ENCODE results near the gene ZBTB40. TPM values are rescaled to one million over a fixed set of nuclear protein-coding genes. Genes with fewer than 3 reads are reported as not detected.

ZBTB40 gene
- polyA plus RNA-seq, 1 of the 3 experiments (the other 2 are of a cell fraction): 5.0 TPM

GRCh38 chr1:22508329-22508728 is 56.7 kb downstream of the ZBTB40 start (continued):
- no peak for TF ChIP-seq REST (IDR thresholded peaks at IDR 0.05; ENCODE audit: low read depth, low read length)
- no peak for TF ChIP-seq MEF2A (IDR thresholded peaks at IDR 0.05; ENCODE audit: borderline replicate concordance, low read depth)
- no peak for TF ChIP-seq JUND (IDR thresholded peaks at IDR 0.05)
- TF ChIP-seq TEAD4 (IDR thresholded peaks at IDR 0.05; ENCODE audit: borderline replicate concordance, insufficient read depth): no peak
- TF ChIP-seq FOXM1 (IDR thresholded peaks at IDR 0.05; ENCODE audit: low read depth): no peak

GRCh38 chr1:22508991-22509390 is 57.3 kb downstream of the ZBTB40 start:
- no peaks in the 10 kb centered on the region for H3K27me3 ChIP-seq (ENCODE audit: insufficient read depth)
- no peak for DNase-seq
- H3K9me2 ChIP-seq: no peaks in the 10 kb centered on the region
- CTCF ChIA-PET: interaction anchor here (1.3 to 3.1 kb wide), 4 partner anchors 9 to 133 kb away, joined by 3 to 21 read pairs (median 6); no protein-coding TSS in a partner anchor
- H2AFZ ChIP-seq (ENCODE audit: low read depth): no peak overlapping the region
- H3K79me2 ChIP-seq (ENCODE audit: insufficient read depth): no peaks in the 10 kb centered on the region
- no peak overlapping the region for H3K4me3 ChIP-seq (ENCODE audit: low read depth in 2 of 2, low read length in 1 of 2)
- H3K9ac ChIP-seq: no peak overlapping the region
- TF ChIP-seq JUND (IDR thresholded peaks at IDR 0.05) (no peak), FOXJ3 (CRISPR knock-in tag; IDR thresholded peaks at IDR 0.05) (no peak), FOSL2 (IDR thresholded peaks at IDR 0.05; ENCODE audit: borderline replicate concordance, low read depth) (no peak), RXRA (IDR thresholded peaks at IDR 0.05; ENCODE audit: borderline replicate concordance, low read depth) (no peak)
- POLR2A ChIA-PET: no interaction called here
- H3K4me1 ChIP-seq (ENCODE audit: control insufficient read depth in 1 of 2, insufficient read depth in 2 of 2, low read depth in 1 of 2, low read length in 1 of 2): peaks cover 0 to 23% of the 10 kb centered on the region in 2 experiments; a peak in 2 of 4 replicates
- no peak overlapping the region for H3K4me2 ChIP-seq
- H3F3A ChIP-seq (replicated peaks; ENCODE audit: insufficient read depth): no peaks in the 10 kb centered on the region
- peaks cover 19 to 69% of the 10 kb centered on the region in 2 experiments for H3K36me3 ChIP-seq (replicated peaks in 1 of 2; ENCODE audit: control insufficient read depth in 1 of 2, insufficient read depth in 2 of 2, low read length in 1 of 2)
- no peaks in the 10 kb centered on the region for H4K20me1 ChIP-seq (ENCODE audit: insufficient read depth)
- H3K27ac ChIP-seq (ENCODE audit: low read depth in 2 of 2, low read length in 1 of 2): no peak overlapping the region
- no peaks in the 10 kb centered on the region for H3K9me3 ChIP-seq
- WGBS (ENCODE audit: low lambda C conversion rate): 81% methylated on average over 3 of the region's 3 CpGs

GRCh38 chr1:22509815-22510214 is 58.2 kb downstream of the ZBTB40 start:
- Histone ChIP-seq H3K9me3 (no peaks in the 10 kb centered on the region), H3K4me1 (ENCODE audit: control insufficient read depth in 1 of 2, insufficient read depth in 2 of 2, low read depth in 1 of 2, low read length in 1 of 2) (peaks cover 0 to 18% of the 10 kb centered on the region in 2 experiments; a peak in 2 of 4 replicates), H3K9ac (no peak overlapping the region), H3K27me3 (ENCODE audit: insufficient read depth) (no peaks in the 10 kb centered on the region), H3K4me2 (no peak overlapping the region), H2AFZ (ENCODE audit: low read depth) (no peak overlapping the region), H3F3A (replicated peaks; ENCODE audit: insufficient read depth) (no peaks in the 10 kb centered on the region), H3K27ac (ENCODE audit: low read depth in 2 of 2, low read length in 1 of 2) (no peak overlapping the region), H3K9me2 (no peaks in the 10 kb centered on the region), H4K20me1 (ENCODE audit: insufficient read depth) (no peaks in the 10 kb centered on the region), H3K79me2 (ENCODE audit: insufficient read depth) (no peaks in the 10 kb centered on the region), H3K36me3 (replicated peaks in 1 of 2; ENCODE audit: control insufficient read depth in 1 of 2, insufficient read depth in 2 of 2, low read length in 1 of 2) (peaks cover 19 to 77% of the 10 kb centered on the region in 2 experiments), H3K4me3 (ENCODE audit: low read depth in 2 of 2, low read length in 1 of 2) (no peak overlapping the region)
- ChIA-PET CTCF (interaction anchor here (1.0 to 2.8 kb wide), 6 partner anchors 18 to 132 kb away, joined by 3 to 10 read pairs (median 4); no protein-coding TSS in a partner anchor), POLR2A (no interaction called here)
- no peak for DNase-seq
- no peak for TF ChIP-seq NFIC (IDR thresholded peaks at IDR 0.05; ENCODE audit: borderline replicate concordance)
- no peak for TF ChIP-seq EP300 (IDR thresholded peaks at IDR 0.05; ENCODE audit: borderline replicate concordance in 1 of 2, low read depth in 1 of 2, low read length in 1 of 2)
- no peak for TF ChIP-seq JUND (IDR thresholded peaks at IDR 0.05)
